GM19043 (cell line): ENCODE results near the gene ECI2.

Source experiments
- ATAC-seq: cut with Tn5 transposase; IDR thresholded peaks from one replicate; pipeline ENCODE4 v1.9.1; 2021; ENCODE audit warnings: low read depth; ENCODE audit not compliant: unreplicated experiment

Gene ECI2, protein sequence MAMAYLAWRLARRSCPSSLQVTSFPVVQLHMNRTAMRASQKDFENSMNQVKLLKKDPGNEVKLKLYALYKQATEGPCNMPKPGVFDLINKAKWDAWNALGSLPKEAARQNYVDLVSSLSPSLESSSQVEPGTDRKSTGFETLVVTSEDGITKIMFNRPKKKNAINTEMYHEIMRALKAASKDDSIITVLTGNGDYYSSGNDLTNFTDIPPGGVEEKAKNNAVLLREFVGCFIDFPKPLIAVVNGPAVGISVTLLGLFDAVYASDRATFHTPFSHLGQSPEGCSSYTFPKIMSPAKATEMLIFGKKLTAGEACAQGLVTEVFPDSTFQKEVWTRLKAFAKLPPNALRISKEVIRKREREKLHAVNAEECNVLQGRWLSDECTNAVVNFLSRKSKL

DNA sequence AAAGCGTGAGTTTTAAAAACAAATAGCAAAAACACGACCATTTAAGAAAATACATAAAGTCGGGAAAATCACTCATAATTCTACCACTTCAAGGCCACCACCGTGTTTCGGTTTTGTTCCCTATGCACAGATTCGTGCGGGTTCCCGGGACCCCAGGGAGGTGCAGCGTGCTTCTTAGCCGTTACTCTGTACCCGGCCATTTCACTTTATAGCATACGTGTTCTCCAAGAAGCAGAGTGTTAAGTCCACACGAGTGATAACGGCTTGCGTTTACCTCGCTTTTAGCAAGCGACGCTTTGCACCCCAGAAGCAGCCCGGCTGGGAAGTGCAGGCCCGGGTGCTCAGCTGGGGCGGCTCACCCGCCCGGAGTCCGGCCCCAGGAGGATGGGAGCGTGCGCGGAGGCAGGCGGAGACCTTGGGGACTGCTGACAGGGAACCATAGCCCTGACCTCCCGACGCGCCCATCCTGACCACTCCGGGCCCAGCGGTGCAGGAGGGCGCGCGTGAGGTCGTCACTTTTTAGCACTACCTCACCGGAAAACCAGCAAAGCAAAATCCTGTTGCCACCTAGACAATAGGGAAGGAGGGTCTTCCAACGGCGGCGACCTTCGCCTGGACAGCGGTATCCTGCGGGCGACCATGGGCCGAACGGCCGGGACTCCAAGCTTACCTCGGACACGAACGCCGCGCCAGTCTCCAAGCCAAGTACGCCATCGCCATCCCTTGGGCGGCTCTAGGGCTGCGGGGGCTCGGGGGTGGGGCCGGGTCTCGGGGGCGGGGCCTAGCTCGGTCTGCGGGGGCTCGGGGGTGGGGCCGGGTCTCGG lies at the start of gene ECI2:
ECI2 (minus strand) TSS at position 735 of the 824 bp plus-strand sequence; CDS start at position 720, 15 bp downstream.
- ATAC-seq = peak; percentile 38

DNA sequence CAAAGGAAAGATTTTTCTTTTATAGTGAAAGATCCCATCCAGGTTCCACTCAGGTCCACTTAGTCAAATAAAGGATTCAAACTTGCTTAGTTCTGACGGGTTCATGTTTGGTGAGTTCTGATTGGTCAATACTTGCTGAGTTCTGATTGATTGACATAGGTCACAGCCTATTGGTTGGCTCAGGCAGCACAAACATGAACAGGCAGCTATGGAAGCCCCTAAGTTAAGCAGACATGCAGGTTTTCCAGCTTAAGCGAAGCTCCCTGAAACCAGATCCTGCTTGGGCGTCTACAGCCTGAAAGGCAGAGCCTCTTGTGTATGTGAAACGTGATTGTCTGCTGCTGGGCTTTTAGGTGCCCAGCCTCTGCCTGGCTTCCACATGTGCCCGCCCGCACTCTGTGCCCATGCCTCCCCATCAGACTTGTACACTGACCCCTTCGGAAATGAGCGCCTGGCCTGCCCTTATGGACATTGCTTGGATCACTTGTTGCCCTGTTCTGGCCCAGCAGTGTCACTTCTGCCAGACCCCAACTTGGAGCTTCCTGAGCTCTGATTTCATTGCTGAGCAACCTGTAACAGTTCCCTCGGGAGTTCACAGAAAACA lies 45.4 kb upstream of the ECI2 start:
- ATAC-seq = no peak

DNA sequence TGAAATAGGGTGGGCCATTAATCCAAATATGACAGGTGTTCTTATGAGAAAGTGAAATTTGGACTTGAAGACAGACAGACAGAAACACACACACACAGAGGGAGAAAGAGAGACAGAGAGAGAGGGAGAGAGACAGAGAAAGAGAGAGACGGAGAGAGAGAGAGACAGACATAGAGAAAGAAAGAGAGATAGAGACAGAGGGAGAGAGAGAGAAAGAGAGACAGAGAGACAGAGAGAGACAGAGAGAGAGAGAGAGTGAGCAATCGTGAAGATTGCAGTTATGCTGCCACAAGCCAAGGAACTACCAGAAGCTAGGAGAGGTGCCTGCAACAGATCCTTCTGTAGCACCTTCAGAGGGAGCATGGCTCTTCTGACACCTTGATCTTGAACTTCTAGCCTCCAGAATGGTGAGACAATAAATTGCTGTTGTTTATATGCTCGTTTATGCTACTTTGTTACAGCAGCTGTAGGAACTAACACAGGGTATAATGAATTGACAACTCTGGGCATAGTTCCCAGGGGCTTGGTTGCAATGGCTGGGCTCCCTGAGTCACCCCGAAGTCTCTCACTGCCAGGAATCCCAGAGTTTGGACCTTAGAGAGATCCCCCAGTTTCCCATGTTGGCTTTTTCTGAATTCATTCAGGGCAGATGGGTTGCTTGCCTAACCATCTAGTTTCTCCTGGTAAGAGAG lies 44.7 kb upstream of the ECI2 start:
- no peak for ATAC-seq

DNA sequence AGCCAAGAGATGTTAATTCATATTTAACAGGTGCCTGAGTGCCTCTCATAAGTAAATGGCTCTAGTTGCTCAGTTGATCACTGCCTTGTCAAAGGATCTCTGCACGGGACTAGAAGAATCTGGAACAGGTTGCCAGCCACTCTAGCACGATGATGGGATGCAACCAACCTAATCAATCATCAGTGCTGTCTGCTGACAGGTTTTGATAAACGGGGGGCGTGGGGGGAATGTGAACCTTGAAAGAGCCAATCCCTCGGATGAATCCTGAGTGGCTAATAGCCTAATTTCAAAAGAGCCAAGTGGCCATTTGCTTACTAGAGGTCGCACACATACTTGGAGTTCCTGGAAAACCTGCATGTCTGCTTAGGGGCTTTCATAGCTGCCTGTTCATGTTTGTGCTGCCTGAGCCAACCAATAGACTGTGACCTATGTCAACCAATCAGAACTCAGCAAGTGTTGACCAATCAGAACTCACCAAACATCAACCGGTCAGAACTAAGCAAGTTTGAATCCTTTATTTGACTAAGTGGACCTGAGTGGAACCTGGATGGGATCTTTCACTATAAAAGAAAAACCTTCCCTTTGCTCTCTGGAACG lies 43.5 kb upstream of the ECI2 start:
- no peak for ATAC-seq

DNA sequence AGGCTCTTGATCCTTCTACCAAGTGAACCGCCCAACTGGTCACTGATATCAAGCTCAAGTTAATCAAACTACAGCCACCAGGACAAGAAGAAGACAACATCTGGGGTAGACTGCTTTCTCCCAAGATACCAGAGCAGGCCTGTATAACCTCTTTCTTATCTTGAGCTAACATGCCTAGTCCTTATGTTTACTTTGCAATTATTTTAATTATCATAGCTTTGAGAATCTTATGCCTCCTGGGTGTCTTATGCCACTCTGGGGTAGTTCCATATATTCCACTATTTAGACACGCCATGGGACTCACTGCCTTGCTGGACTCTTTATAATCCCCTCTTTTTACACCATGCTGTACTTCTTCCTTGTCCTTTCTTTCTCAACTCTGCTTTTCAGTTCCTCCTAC lies 41.5 kb upstream of the ECI2 start:
- ATAC-seq = no peak

DNA sequence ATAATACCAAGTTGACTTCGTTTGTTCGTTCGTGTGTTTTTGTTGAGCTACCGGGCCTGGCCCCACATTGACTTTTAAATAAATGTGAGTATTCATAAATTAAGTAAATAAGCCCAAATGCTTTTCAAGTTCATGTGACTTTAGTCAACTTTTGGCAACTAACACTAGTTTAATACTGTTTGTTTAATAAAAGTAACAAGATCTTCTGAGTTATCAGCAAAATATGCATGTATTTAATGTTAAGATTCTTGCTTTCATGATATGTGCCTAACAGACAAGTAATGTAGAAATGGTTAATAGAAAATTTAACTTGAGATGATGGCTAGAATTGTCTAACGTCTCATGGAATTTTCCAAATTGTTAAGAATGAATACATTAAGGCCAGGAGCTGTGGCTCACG lies 38.7 kb upstream of the ECI2 start:
- no peak for ATAC-seq

DNA sequence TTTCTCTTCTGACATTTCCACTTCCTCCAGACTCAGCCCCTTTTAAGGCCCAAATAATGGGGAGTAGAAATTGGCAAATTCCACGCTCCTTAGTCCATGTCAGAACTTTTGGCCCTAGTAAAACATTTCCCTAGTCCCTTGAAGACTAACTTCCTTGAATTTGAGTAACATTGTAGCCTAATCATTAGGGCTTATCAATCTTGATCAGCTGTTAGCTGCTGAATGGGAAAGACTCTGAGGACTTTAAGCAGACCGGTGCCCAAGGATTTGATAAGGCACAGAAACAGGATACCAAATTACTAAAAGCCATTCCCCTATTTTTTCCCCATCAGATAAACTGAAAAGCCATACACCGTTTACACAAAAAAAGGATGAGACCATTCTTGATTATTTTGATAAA lies 37.0 kb upstream of the ECI2 start:
- ATAC-seq = no peak

DNA sequence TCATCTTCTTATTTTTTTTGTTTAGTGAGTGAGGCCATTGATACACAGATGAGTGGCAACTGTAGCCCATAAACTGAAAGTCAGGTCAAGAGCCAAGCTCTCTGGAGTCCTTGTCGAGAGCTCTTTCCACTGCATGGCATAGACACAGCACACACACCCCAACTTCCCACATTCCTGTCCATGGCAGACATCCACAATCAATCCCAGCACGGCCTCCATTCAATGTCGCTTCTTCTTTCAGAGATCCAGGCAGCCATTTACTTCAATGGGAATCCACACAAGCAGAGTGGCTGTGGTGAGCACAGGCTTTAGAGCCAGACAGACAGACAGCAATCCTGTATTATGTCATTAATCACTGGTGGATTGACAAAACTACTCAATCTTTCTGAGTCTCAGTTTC lies 34.9 kb upstream of the ECI2 start:
- no peak for ATAC-seq

DNA sequence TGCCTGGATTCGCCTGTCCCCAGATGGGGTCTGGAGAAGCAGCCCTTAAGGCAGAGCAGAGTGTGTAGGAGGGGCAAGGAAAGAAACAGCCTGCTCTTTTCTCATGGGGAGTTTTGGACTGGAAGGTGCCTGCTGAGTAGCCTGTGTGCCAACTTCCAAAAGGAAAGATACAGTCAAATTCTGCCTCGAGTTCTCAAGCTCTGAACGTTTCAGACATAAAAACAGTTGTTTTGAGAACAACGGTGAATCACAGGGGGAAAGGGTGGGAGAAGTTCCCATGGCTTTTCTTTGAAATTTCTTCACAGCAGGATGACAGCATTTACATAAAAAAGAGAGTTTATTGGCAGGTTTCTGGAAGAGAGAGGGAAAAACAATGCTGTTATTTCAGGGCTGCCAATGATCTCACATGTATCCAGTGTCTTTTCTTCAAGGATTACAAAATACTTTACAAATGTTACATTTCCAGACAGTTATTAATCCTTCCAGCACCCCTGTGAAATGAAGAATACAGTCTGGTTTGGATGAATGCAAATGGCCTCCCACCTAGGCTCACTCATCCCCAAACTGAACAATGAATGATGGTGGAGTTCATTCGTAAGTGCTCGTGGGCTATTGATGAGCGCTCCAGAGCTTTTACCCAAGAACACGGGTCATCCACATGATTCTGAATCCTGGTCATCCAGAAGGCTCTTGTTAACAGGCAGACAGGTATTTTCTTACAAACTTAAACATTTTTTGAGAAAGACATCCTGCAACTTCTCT lies 33.8 kb upstream of the ECI2 start:
- ATAC-seq = no peak

DNA sequence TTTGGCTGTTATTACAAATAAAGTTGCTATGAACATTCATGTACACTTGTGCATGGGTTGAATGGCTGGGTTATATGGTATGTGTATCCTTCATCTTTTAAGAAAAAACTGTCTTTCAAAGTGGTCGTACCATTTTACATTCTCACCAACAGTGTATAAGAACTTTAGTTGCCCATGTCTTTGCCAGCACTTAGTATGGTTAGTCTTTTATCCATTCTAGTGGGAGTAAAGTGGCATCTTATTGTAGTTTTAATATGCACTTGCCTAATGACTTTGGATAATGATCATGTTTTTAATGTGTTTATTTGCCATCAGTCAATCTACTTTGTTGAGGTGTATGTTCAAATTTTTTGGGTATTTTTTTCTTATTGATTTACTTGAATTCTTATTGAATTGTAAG lies 32.5 kb upstream of the ECI2 start:
- no peak for ATAC-seq

DNA sequence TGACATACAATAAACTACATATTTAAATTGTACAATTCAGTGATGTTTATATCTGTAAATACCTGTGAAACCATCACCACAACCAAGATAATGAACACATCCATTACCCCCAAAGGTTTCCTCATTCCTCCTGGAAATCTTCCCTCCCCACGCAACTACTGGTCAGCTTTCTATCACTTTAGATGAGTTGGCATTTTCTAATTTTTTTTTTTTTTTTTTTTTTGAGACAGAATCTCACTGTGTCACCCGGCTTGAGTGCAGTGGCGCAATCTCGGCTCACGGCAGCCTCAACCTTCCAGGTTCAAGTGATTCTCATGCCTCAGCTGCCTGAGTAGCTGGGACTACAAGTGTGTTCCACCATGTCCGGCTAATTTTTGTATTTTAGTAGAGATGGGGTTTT lies 31.7 kb upstream of the ECI2 start:
- ATAC-seq = no peak

DNA sequence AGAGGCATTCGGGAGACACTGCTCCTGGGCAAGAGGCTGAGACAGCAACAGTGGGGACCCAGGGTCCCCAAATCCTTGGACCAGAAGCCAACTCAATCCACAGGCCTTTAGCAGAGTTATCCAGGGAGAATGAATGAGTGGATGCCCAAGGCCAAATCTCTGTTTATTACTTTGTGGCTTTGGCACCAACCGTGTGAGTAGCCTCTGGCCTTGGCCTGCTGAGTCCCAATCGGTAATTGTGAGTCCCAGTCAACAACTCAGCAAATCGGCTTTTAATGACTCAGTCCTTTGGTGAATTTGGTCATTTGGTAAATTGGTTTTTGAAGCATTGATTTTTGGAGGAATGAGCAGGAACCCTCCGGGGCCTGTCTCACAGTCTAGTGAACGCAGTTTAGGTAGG lies 29.1 kb upstream of the ECI2 start:
- ATAC-seq = no peak

DNA sequence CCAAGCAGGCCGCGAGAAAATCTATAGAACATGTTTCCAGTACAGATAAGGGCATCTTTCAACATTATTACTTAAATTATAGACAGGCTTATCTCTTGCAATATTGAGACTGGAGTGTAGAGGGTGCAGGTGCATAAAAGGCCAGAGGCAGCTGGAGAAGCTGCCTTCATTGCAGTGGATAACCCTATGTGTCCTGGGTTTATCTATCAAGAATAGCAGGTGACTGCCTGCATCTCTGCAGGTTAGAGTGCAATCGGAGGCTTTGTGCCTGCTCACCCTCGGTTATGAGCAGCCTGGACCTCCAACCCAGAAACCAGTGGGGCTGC lies 28.7 kb upstream of the ECI2 start:
- ATAC-seq = no peak

DNA sequence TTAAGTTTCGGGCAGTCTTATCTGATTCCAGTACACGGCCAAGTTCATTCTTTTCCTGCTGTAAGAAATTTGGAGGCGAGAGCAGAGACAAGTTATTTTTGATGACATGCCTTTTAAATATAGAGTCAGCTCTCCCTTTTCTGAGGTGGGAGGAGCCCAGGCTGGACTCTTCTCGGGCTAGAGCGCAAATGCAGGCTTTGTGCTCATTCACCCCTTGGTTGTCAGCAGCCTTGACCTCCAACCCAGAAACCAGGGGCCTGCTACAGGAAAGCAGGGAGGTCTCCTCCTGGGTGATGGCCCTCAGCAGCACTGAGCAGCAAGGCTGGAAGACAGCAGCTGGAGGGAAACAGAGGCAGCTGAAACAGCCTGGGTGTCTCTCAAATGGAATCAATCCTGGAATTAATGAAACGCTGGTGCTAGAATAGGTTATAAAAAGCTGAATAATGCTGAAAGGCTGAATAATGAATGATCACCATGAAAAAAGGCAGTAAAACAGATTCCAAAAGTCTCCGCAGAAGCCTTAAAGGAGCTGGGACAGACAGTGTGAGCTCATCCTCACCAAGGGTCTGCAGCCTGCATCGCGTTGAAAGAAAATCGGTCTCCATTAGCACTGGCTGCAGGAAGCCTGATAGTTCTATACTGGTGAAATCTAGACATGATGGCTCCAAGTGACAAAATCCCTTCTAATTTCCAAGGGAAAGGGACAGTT lies 28.2 kb upstream of the ECI2 start:
- ATAC-seq = no peak

DNA sequence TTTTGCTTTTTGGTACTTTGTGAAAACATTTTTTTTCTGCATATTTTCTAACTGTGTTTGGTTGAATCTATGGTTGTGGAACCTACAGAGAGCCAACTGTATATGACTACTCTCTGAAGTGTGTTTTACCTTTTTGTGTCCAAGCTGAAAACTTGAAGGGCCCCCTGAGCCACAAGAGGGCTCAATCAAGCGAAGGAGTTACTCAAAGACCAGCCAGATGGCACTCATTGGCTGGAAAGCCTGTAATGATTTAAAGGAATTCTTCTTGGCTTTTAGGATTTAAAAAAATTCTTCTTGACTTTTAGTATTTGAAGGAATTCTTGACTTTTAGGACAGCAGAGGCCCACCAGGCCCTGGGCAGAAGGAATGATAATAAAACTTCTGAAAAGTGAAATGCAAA lies 27.0 kb upstream of the ECI2 start:
- no peak for ATAC-seq

DNA sequence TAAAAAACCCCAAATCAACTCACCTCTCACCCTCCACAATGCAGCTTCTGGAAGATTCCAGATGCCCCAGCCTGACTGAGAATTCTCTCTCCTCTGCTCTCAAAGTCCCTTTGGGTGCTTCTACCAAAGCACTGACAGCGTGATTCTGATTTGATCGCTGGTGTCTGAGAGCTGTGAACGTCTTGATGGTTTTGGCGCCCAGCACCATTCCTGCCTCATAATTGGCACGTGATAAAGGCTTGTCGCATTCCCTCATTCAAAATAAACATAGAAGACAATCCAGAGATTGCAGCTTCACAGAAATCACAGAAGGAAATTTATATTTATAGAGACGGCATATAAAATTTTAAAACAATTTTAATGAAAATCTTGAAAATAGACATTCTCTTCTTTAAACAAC lies 24.1 kb upstream of the ECI2 start:
- no peak for ATAC-seq

DNA sequence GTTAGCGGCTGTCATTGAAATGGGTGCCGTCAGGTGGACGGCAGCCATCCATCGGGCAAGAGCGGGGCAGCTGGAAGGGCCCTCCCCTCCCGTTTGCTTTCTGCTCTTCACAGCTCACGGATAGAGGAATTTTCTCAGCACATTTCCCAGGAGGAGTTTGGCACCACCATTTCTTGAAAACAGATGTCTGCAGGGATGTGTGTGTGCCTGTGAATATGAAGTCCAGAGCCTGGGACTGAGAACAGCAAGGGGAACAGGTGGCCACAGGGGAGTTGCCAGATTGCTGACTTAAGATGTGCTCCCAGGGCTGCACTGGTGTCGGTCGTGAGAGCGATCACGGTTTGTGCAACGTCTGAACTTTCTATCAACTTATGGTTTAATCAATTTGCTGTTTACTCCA lies 22.1 kb upstream of the ECI2 start:
- no peak for ATAC-seq

DNA sequence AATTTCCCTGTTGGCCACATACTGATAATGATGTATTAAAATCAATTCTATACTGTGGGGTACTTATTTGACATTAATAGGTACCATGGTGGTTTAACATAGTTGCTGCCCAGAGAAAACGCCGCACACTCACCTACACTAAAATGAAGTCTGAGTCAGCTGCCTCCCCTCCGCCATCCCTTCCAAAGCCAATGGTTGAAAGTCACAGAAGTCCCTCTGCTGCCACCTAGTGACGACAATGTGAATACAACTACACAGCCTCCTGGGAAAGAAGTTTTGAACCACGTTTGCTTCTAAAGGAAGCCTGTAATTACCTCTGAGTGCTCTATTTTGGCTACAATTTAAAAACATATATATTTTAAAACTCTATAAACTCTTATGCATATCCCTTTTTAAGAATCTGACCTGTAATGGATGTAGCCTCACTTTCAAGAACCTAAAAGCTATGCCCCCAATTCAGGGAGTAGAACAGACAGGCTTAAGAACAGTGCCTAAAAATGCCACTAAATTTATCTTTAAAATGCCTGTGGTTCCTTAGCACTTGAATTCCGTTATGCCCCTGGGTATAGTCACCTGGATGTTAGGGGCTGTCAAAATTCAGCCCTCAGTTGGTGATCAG lies 20.6 kb upstream of the ECI2 start:
- peak; percentile 70 for ATAC-seq

DNA sequence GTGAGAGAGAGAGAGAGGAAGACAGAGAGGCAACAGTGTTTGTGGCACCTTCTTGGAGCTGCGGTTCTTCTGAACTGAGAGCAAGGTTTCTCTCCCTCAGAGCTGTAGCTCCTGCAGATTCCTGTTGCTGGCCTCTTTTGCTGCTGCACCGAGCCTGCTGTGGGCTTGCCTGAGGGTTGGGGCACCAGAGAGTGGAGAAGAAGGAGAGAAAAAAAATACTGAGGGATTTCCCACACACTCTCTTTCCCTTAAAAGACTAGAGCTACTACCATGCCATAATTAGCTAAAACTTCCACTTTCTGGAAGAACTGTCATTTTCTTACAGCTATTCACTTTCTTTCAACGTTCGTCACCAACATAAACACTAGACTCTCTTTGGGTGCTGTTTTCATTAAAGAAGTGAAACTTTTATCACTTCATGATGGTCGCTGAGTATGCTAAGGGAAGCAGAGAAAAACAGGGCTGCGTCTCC lies 18.2 kb upstream of the ECI2 start:
- ATAC-seq = peak; percentile 65
